IgD-negative memory B cell (primary cell): Measurements from ENCODE around the gene BCAN. TPM values are rescaled to one million over a fixed set of nuclear protein-coding genes. Genes with fewer than 3 reads are reported as not detected.
A peak's percentile ranks its signal among the peaks of the same experiment; 100 is the strongest.

Experiments
- H3K27ac Mint-ChIP-seq, 3 donors: one replicate each; pipeline ENCODE4 v1.8.0; 2020 to 2022; ENCODE audit warnings: mild to moderate bottlenecking in 3 of 3, mixed read lengths in 3 of 3, moderate library complexity in 1 of 3
- H3K27me3 Mint-ChIP-seq: one replicate; pipeline ENCODE4 v1.8.0; 2021; ENCODE audit warnings: mixed read lengths
- H3K36me3 Mint-ChIP-seq: one replicate; pipeline ENCODE4 v1.8.0; 2020; ENCODE audit warnings: mild to moderate bottlenecking, mixed read lengths
- H3K4me1 Mint-ChIP-seq, 3 donors: one replicate each; pipeline ENCODE4 v1.8.0; 2020 to 2022; ENCODE audit warnings: mixed read lengths in 3 of 3, mild to moderate bottlenecking in 1 of 3
- H3K4me3 Mint-ChIP-seq, 4 donors: one replicate each; pipeline ENCODE4 v1.8.0; 2020 to 2022; ENCODE audit warnings: mild to moderate bottlenecking in 4 of 4, mixed read lengths in 4 of 4, moderate library complexity in 3 of 4
- H3K9me3 Mint-ChIP-seq, 3 donors: one replicate each; pipeline ENCODE4 v1.8.0; 2020 to 2021; ENCODE audit warnings: mixed read lengths in 3 of 3, mild to moderate bottlenecking in 1 of 3
- polyA plus RNA-seq: library from polyadenylated mRNA; unstranded; fragments of 300-500 nt; fragmentation: Illumina TruSeq; gene quantifications from one replicate; pipeline ENCODE4 v1.2.3, GENCODE V29; 2021

BCAN gene
- polyA plus RNA-seq, 1 donor from 2014 or later: not detected

- Mint-ChIP-seq H3K27ac (no peak overlapping the region), H3K4me3 (peak overlapping the region in 1 of 4 donors; percentile 45), H3K4me1 (peaks cover 10 to 22% (median 11%) of the 10 kb centered on the region in 3 donors), H3K27me3 (peaks cover 54% of the 10 kb centered on the region), H3K36me3 (no peaks in the 10 kb centered on the region), H3K9me3 (no peaks in the 10 kb centered on the region)
These were observed 39.5 kb downstream of the BCAN start for GRCh38 chr1:156681196-156681960.

GRCh38 chr1:156682166-156682890 lies 40.4 kb downstream of the BCAN start:
- peaks cover 10 to 22% (median 11%) of the 10 kb centered on the region in 3 donors for H3K4me1 Mint-ChIP-seq
- H3K4me3 Mint-ChIP-seq: no peak overlapping the region
- H3K27me3 Mint-ChIP-seq: peaks cover 52% of the 10 kb centered on the region
- H3K27ac Mint-ChIP-seq: no peak overlapping the region
- H3K9me3 Mint-ChIP-seq: no peaks in the 10 kb centered on the region
- H3K36me3 Mint-ChIP-seq: no peaks in the 10 kb centered on the region

GRCh38 chr1:156684227-156684782 lies 42.4 kb downstream of the BCAN start:
- H3K4me1 Mint-ChIP-seq: peaks cover 3 to 13% (median 8%) of the 10 kb centered on the region in 3 donors
- no peaks in the 10 kb centered on the region for H3K36me3 Mint-ChIP-seq
- H3K27ac Mint-ChIP-seq: no peak overlapping the region
- H3K27me3 Mint-ChIP-seq: peaks cover 46% of the 10 kb centered on the region
- H3K4me3 Mint-ChIP-seq: no peak overlapping the region
- no peaks in the 10 kb centered on the region for H3K9me3 Mint-ChIP-seq

GRCh38 chr1:156689035-156689952 lies 47.4 kb downstream of the BCAN start:
- peak overlapping the region in 2 of 4 donors; percentile 63 to 93 for H3K4me3 Mint-ChIP-seq
- H3K9me3 Mint-ChIP-seq: peaks cover 0 to 2% (median 0%) of the 10 kb centered on the region in 3 donors
- peaks cover 4 to 8% (median 6%) of the 10 kb centered on the region in 3 donors for H3K4me1 Mint-ChIP-seq
- H3K36me3 Mint-ChIP-seq: peaks cover 3% of the 10 kb centered on the region
- H3K27me3 Mint-ChIP-seq: peaks cover 59% of the 10 kb centered on the region
- H3K27ac Mint-ChIP-seq: peak overlapping the region in 1 of 3 donors; percentile 23

- peaks cover 4 to 8% (median 6%) of the 10 kb centered on the region in 3 donors for H3K4me1 Mint-ChIP-seq
- H3K4me3 Mint-ChIP-seq: no peak overlapping the region
- peaks cover 3% of the 10 kb centered on the region for H3K36me3 Mint-ChIP-seq
- peaks cover 0 to 2% (median 0%) of the 10 kb centered on the region in 3 donors for H3K9me3 Mint-ChIP-seq
- peaks cover 56% of the 10 kb centered on the region for H3K27me3 Mint-ChIP-seq
- H3K27ac Mint-ChIP-seq: no peak overlapping the region
These were observed 48.2 kb downstream of the BCAN start for GRCh38 chr1:156689953-156690674.

- Mint-ChIP-seq H3K36me3 (peaks cover 3% of the 10 kb centered on the region), H3K27me3 (peaks cover 54% of the 10 kb centered on the region), H3K27ac (no peak overlapping the region), H3K4me3 (no peak overlapping the region), H3K9me3 (peaks cover 0 to 2% (median 0%) of the 10 kb centered on the region in 3 donors), H3K4me1 (peaks cover 4 to 8% (median 6%) of the 10 kb centered on the region in 3 donors)
These were observed 48.7 kb downstream of the BCAN start for GRCh38 chr1:156690675-156691036.

- Mint-ChIP-seq H3K27ac (no peak overlapping the region), H3K4me3 (no peak overlapping the region), H3K27me3 (peaks cover 54% of the 10 kb centered on the region), H3K36me3 (peaks cover 3% of the 10 kb centered on the region), H3K4me1 (peaks cover 4 to 8% (median 6%) of the 10 kb centered on the region in 3 donors), H3K9me3 (peaks cover 0 to 2% (median 0%) of the 10 kb centered on the region in 3 donors)
These were observed 49.3 kb downstream of the BCAN start for GRCh38 chr1:156691191-156691590.

- Mint-ChIP-seq H3K4me1 (peaks cover 4 to 8% (median 7%) of the 10 kb centered on the region in 3 donors), H3K4me3 (peak overlapping the region in 2 of 4 donors; percentile 23 to 61), H3K27ac (no peak overlapping the region), H3K27me3 (peaks cover 60% of the 10 kb centered on the region), H3K9me3 (peaks cover 0 to 2% (median 0%) of the 10 kb centered on the region in 3 donors), H3K36me3 (peaks cover 3% of the 10 kb centered on the region)
These were observed 49.9 kb downstream of the BCAN start for GRCh38 chr1:156691665-156692440.

GRCh38 chr1:156692441-156692924 lies 50.6 kb downstream of the BCAN start:
- peaks cover 4 to 8% (median 7%) of the 10 kb centered on the region in 3 donors for H3K4me1 Mint-ChIP-seq
- peaks cover 64% of the 10 kb centered on the region for H3K27me3 Mint-ChIP-seq
- peaks cover 0 to 2% (median 0%) of the 10 kb centered on the region in 3 donors for H3K9me3 Mint-ChIP-seq
- no peak overlapping the region for H3K4me3 Mint-ChIP-seq
- H3K36me3 Mint-ChIP-seq: peaks cover 5% of the 10 kb centered on the region
- H3K27ac Mint-ChIP-seq: no peak overlapping the region

GRCh38 chr1:156692925-156693847 lies 51.3 kb downstream of the BCAN start:
- H3K27ac Mint-ChIP-seq: no peak overlapping the region
- peaks cover 0 to 2% (median 0%) of the 10 kb centered on the region in 3 donors for H3K9me3 Mint-ChIP-seq
- peaks cover 4 to 8% (median 7%) of the 10 kb centered on the region in 3 donors for H3K4me1 Mint-ChIP-seq
- H3K4me3 Mint-ChIP-seq: no peak overlapping the region
- H3K36me3 Mint-ChIP-seq: peaks cover 7% of the 10 kb centered on the region
- peaks cover 66% of the 10 kb centered on the region for H3K27me3 Mint-ChIP-seq

GRCh38 chr1:156693848-156694689 lies 52.2 kb downstream of the BCAN start:
- H3K9me3 Mint-ChIP-seq: peaks cover 0 to 2% (median 0%) of the 10 kb centered on the region in 3 donors
- no peak overlapping the region for H3K4me3 Mint-ChIP-seq
- peaks cover 58% of the 10 kb centered on the region for H3K27me3 Mint-ChIP-seq
- H3K27ac Mint-ChIP-seq: no peak overlapping the region
- peaks cover 4 to 8% (median 6%) of the 10 kb centered on the region in 3 donors for H3K4me1 Mint-ChIP-seq
- H3K36me3 Mint-ChIP-seq: peaks cover 9% of the 10 kb centered on the region

- H3K9me3 Mint-ChIP-seq: peaks cover 0 to under 1% (median 0%) of the 10 kb centered on the region in 3 donors
These were observed 52.7 kb downstream of the BCAN start for GRCh38 chr1:156694690-156694962.

More at GRCh38 chr1:156694690-156694962, 52.7 kb downstream of the BCAN start:
- peaks cover 54% of the 10 kb centered on the region for H3K27me3 Mint-ChIP-seq
- H3K36me3 Mint-ChIP-seq: peaks cover 8% of the 10 kb centered on the region
- H3K4me1 Mint-ChIP-seq: peaks cover 4% of the 10 kb centered on the region in 3 donors
- H3K4me3 Mint-ChIP-seq: no peak overlapping the region
- no peak overlapping the region for H3K27ac Mint-ChIP-seq
